GM23338 (cell line): ENCODE data around the gene MRAS. TPM values are rescaled to one million over a fixed set of nuclear protein-coding genes. Genes with fewer than 3 reads are reported as not detected.
A peak's percentile ranks its signal among the peaks of the same experiment; 100 is the strongest.

Experiments
- ATAC-seq: fragments of 200-7000 bp; cut with Tn5 transposase; 3 replicates; pipeline ENCODE4 v1.9.1; 2020
- DNase-seq: peaks from one replicate; pipeline ENCODE4 v3.0.0-alpha.2; 2015; ENCODE audit warnings: low spot score
- H2AFZ ChIP-seq: fragments of 200-600 bp; sonication (generic); 2 replicates; pipeline ENCODE4 v1.8.0; 2016; ENCODE audit warnings: antibody characterized with exemption, mild to moderate bottlenecking, moderate library complexity
- H3F3A ChIP-seq: fragments of 200-600 bp; sonication (generic); replicated peaks from 2 replicates; pipeline ENCODE4 v1.8.0; 2017; ENCODE audit warnings: antibody characterized with exemption, mixed run types, low read depth
- H3K27ac ChIP-seq: fragments of 200-600 bp; sonication (generic); 2 replicates; pipeline ENCODE4 v1.6.1; 2016; ENCODE audit warnings: low read depth
- H3K27me3 ChIP-seq: fragments of 200-600 bp; sonication (generic); 2 replicates; pipeline ENCODE4 v1.8.0; 2016; ENCODE audit warnings: mild to moderate bottlenecking, mixed run types, moderate library complexity; ENCODE audit not compliant: insufficient read depth
- H3K36me3 ChIP-seq: fragments of 200-600 bp; sonication (generic); 2 replicates; pipeline ENCODE4 v1.8.0; 2016; ENCODE audit warnings: mild to moderate bottlenecking; ENCODE audit not compliant: insufficient read depth
- H3K4me1 ChIP-seq: fragments of 200-600 bp; sonication (generic); 2 replicates; pipeline ENCODE4 v1.8.0; 2016; ENCODE audit warnings: mild to moderate bottlenecking, moderate library complexity; ENCODE audit not compliant: insufficient read depth
- H3K4me2 ChIP-seq: fragments of 200-600 bp; sonication (generic); 2 replicates; pipeline ENCODE4 v1.7.1; 2017; ENCODE audit warnings: mixed run types
- H3K4me3 ChIP-seq: fragments of 200-600 bp; sonication (generic); 2 replicates; pipeline ENCODE4 v1.6.1; 2016; ENCODE audit warnings: mixed run types
- H3K79me2 ChIP-seq: fragments of 200-600 bp; sonication (generic); replicated peaks from 2 replicates; pipeline ENCODE4 v1.8.0; 2017; ENCODE audit warnings: mild to moderate bottlenecking; ENCODE audit not compliant: insufficient read depth
- H3K9me2 ChIP-seq: fragments of 200-600 bp; sonication (generic); 2 replicates; pipeline ENCODE4 v1.8.0; 2017; ENCODE audit not compliant: insufficient read depth
- H4K20me1 ChIP-seq: fragments of 200-600 bp; sonication (generic); replicated peaks from 2 replicates; pipeline ENCODE4 v1.8.0; 2017; ENCODE audit warnings: mild to moderate bottlenecking; ENCODE audit not compliant: insufficient read depth
- H3K27ac Mint-ChIP-seq: 2 replicates; pipeline ENCODE4 v1.8.0; 2020; ENCODE audit warnings: inconsistent platforms, mild to moderate bottlenecking, moderate library complexity, mixed read lengths
- H3K27me3 Mint-ChIP-seq: 3 replicates; pipeline ENCODE4 v1.8.0; 2022; ENCODE audit warnings: low read depth, mild to moderate bottlenecking, moderate library complexity, mixed read lengths, inconsistent platforms; ENCODE audit not compliant: insufficient read depth, poor library complexity
- H3K36me3 Mint-ChIP-seq: 3 replicates; pipeline ENCODE4 v1.8.0; 2021; ENCODE audit warnings: low read depth, mild to moderate bottlenecking, inconsistent platforms, moderate library complexity, mixed read lengths
- H3K4me1 Mint-ChIP-seq: 3 replicates; pipeline ENCODE4 v1.8.0; 2020; ENCODE audit warnings: mild to moderate bottlenecking, inconsistent platforms, mixed read lengths
- H3K4me3 Mint-ChIP-seq: 3 replicates; pipeline ENCODE4 v1.8.0; 2021; ENCODE audit warnings: moderate library complexity, mild to moderate bottlenecking, inconsistent platforms, mixed read lengths
- H3K9me3 Mint-ChIP-seq: 3 replicates; pipeline ENCODE4 v1.8.0; 2020; ENCODE audit warnings: moderate library complexity, mild to moderate bottlenecking, inconsistent platforms, mixed read lengths
- CREB1 ChIP-seq: fragments of 250-450 bp; sonication (Bioruptor Pico); IDR thresholded peaks from 2 replicates; pipeline ENCODE4 v1.5.0; 2020; ENCODE audit warnings: low read depth, mild to moderate bottlenecking, moderate library complexity
- CTCF ChIP-seq, 2 experiments: fragments of 200-600 bp in 1 of 2; sonication (generic) in 1 of 2; conservative IDR thresholded peaks; 2 replicates each; pipeline versions ENCODE4 v1.5.1 to v1.6.1; 2016 to 2017; ENCODE audit warnings: antibody characterized with exemption in 2 of 2, low read depth in 2 of 2, mild to moderate bottlenecking in 2 of 2, moderate library complexity in 1 of 2
- ETS1 ChIP-seq: IDR thresholded peaks from 2 replicates; pipeline ENCODE4 v1.6.1; 2016; ENCODE audit warnings: antibody characterized with exemption
- EZH2 ChIP-seq: fragments of 200-600 bp; sonication (generic); IDR thresholded peaks from one replicate; pipeline ENCODE4 v1.8.0; 2017; ENCODE audit warnings: antibody characterized with exemption, mild to moderate bottlenecking, low read depth; ENCODE audit not compliant: unreplicated experiment
- EZH2phosphoT487 ChIP-seq: fragments of 200-600 bp; sonication (generic); IDR thresholded peaks from one replicate; pipeline ENCODE4 v1.8.1; 2018; ENCODE audit warnings: antibody characterized with exemption; ENCODE audit not compliant: unreplicated experiment
- JUNB ChIP-seq: IDR thresholded peaks from one replicate; pipeline ENCODE4 v1.6.1; 2016; ENCODE audit warnings: antibody characterized with exemption; ENCODE audit not compliant: unreplicated experiment
- NANOG ChIP-seq: IDR thresholded peaks from 2 replicates; pipeline ENCODE4 v1.6.1; 2016; ENCODE audit warnings: antibody characterized with exemption, borderline replicate concordance
- POLR2AphosphoS5 ChIP-seq: IDR thresholded peaks from 2 replicates; pipeline ENCODE4 v1.6.1; 2016; ENCODE audit warnings: antibody characterized with exemption, low read depth
- REST ChIP-seq: IDR thresholded peaks from one replicate; pipeline ENCODE4 v1.6.1; 2018; ENCODE audit warnings: antibody characterized with exemption; ENCODE audit not compliant: unreplicated experiment
- STAT1 ChIP-seq: IDR thresholded peaks from one replicate; pipeline ENCODE4 v1.6.1; 2016; ENCODE audit warnings: antibody characterized with exemption; ENCODE audit not compliant: unreplicated experiment
- ZNF114 ChIP-seq: fragments of 250-450 bp; sonication (Bioruptor Pico); IDR thresholded peaks from 2 replicates; pipeline ENCODE4 v1.5.0; 2020; ENCODE audit warnings: mild to moderate bottlenecking, moderate library complexity
- ZNF331 ChIP-seq: fragments of 250-450 bp; sonication (Bioruptor Pico); IDR thresholded peaks from 2 replicates; pipeline ENCODE4 v1.5.0; 2020; ENCODE audit warnings: low read depth, mild to moderate bottlenecking, moderate library complexity
- ZNF462 ChIP-seq: fragments of 250-450 bp; sonication (Bioruptor Pico); IDR thresholded peaks from 2 replicates; pipeline ENCODE4 v1.5.0; 2020; ENCODE audit warnings: mild to moderate bottlenecking, moderate library complexity
- polyA plus RNA-seq: library from polyadenylated mRNA; unstranded; fragments of >200 nt; fragmentation: Nextera tagmentation; extraction: Ambion mirVana; gene quantifications from 2 replicates; pipeline ENCODE4 v1.2.1, GENCODE V29; 2016
- total RNA-seq: library from RNA; depleted of rRNA; stranded (reverse); fragments of >200 nt; shearing (Covaris generic); gene quantifications from 2 replicates; pipeline ENCODE4 v1.2.3, GENCODE V29; 2014

Gene MRAS
- total and polyA plus RNA-seq, 2 experiments from 2014 or later, result 9.1 to 10.2 TPM

GRCh38 chr3:138348754-138349739 is 668 bp downstream of the MRAS start:
- no peaks in the 10 kb centered on the region for H3K36me3 ChIP-seq
- no peaks in the 10 kb centered on the region for H3K79me2 ChIP-seq
- 0 out of 2 replicates have a peak, but pooled peaks cover 9% of the 10 kb centered on the region for H3K9me2 ChIP-seq
- H3K27me3 ChIP-seq, result peaks cover 20% of the 10 kb centered on the region; the same call in 1 of the 2 replicates
- H3K27me3 Mint-ChIP-seq, result peaks cover 27% of the 10 kb centered on the region
- peaks cover 12% of the 10 kb centered on the region for H3F3A ChIP-seq
- no peaks in the 10 kb centered on the region for H3K9me3 Mint-ChIP-seq
- DNase-seq, result peak; percentile 62
- H4K20me1 ChIP-seq, result no peaks in the 10 kb centered on the region
- no peak for TF ChIP-seq STAT1
- TF ChIP-seq POLR2AphosphoS5, result no peak
- TF ChIP-seq ZNF114 (CRISPR knock-in tag), result no peak
- TF ChIP-seq EZH2, result no peak
- TF ChIP-seq ZNF331 (CRISPR knock-in tag), result no peak
- TF ChIP-seq ETS1, result no peak
- no peak for TF ChIP-seq CREB1 (CRISPR knock-in tag)
- no peak for TF ChIP-seq JUNB
- no peak for TF ChIP-seq NANOG
- no peak for TF ChIP-seq ZNF462
- no peak for TF ChIP-seq REST
- TF ChIP-seq CTCF (conservative IDR thresholded peaks at IDR 0.05; ENCODE audit: low read depth in 2 of 2), result no peak
- no peak for TF ChIP-seq EZH2phosphoT487
- H3K27ac Mint-ChIP-seq, result no peak overlapping the region
- H3K27ac ChIP-seq, result no peak overlapping the region
- peak overlapping the region; percentile 80 for H2AFZ ChIP-seq
- H3K4me1 ChIP-seq, result peaks cover 15% of the 10 kb centered on the region
- no peaks in the 10 kb centered on the region; the same call in 2 of the 3 replicates for H3K36me3 Mint-ChIP-seq
- peak; percentile 41 for ATAC-seq
- H3K4me3 ChIP-seq, result peak overlapping the region; percentile 62
- H3K4me2 ChIP-seq, result peak overlapping the region; percentile 87
- peak overlapping the region; percentile 79 for H3K4me3 Mint-ChIP-seq
- H3K4me1 Mint-ChIP-seq, result peaks cover 14% of the 10 kb centered on the region
